Astrocyte (in vitro differentiated cells and primary cell): ENCODE measurements around the gene ANKRD18A.
"Not testable (repeated sequence)": the region's sequence is repeated elsewhere in the genome, so short reads cannot be mapped to it uniquely, and the experiment has no call there.

ENCODE experiments used
- EZH2 ChIP-seq: IDR thresholded peaks from 2 replicates; pipeline ENCODE4 v1.6.1; 2012; ENCODE audit warnings: mild to moderate bottlenecking, low read length, inconsistent platforms; ENCODE audit not compliant: insufficient read depth
- TF ChIP-seq, protein P1 (sequence below): IDR thresholded peaks from 2 replicates; pipeline ENCODE4 v1.5.1; 2011; ENCODE audit warnings: low read depth, mild to moderate bottlenecking, inconsistent platforms, low read length, moderate library complexity; ENCODE audit not compliant: insufficient read depth

DNA sequence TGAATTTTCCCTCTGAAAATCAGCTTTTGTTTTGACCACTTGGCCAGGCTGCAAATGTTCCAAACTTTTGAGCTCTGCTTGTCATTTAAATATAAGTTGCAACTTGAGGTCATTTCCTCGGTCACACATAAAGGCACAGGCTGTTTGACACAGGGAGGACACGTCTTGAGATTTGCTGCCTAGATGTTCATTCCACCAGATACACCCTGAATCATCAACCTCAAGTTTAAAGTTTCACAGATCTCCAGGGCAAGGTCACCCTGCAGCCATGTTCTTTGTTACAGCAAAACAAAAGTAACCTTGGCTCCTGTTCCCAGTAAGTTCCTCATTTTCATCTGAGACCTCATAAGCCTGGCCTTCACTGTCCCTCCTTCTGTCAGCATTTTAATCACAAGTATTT is 59.3 kb downstream of the ANKRD18A start:
- TF ChIP-seq, protein P1, sequence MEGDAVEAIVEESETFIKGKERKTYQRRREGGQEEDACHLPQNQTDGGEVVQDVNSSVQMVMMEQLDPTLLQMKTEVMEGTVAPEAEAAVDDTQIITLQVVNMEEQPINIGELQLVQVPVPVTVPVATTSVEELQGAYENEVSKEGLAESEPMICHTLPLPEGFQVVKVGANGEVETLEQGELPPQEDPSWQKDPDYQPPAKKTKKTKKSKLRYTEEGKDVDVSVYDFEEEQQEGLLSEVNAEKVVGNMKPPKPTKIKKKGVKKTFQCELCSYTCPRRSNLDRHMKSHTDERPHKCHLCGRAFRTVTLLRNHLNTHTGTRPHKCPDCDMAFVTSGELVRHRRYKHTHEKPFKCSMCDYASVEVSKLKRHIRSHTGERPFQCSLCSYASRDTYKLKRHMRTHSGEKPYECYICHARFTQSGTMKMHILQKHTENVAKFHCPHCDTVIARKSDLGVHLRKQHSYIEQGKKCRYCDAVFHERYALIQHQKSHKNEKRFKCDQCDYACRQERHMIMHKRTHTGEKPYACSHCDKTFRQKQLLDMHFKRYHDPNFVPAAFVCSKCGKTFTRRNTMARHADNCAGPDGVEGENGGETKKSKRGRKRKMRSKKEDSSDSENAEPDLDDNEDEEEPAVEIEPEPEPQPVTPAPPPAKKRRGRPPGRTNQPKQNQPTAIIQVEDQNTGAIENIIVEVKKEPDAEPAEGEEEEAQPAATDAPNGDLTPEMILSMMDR = not testable (repeated sequence)
- not testable (repeated sequence) for TF ChIP-seq EZH2
